ENCODE measurements around the gene SASH3. TPM values are rescaled to one million over a fixed set of nuclear protein-coding genes. Genes with fewer than 3 reads are reported as not detected.

SASH3 gene
- total RNA-seq, 1 donor from 2014 or later = 0.62 TPM

Small RNA genes lying within 50 kb of the gene (small RNA-seq; reads per million reads assigned to genes)
- gene RF00017 = not detected

Other genes starting within 250 kb of the SASH3 start
- gene OCRL, start 239.7 kb upstream of the SASH3 start, total RNA-seq = 33.4 TPM
- gene APLN, start 125.0 kb upstream of the SASH3 start, total RNA-seq = 2.7 TPM
- 0.31 TPM for gene XPNPEP2, start 41.0 kb upstream of the SASH3 start, total RNA-seq
- gene ZDHHC9, start 63.9 kb downstream of the SASH3 start, total RNA-seq = 28.1 TPM
- 11.7 TPM for gene UTP14A, start 126.2 kb downstream of the SASH3 start, total RNA-seq
- 3.7 TPM for gene BCORL1, start 202.7 kb downstream of the SASH3 start, total RNA-seq